K562 (cell line): ENCODE data around the gene DLG4. TPM values are rescaled to one million over a fixed set of nuclear protein-coding genes. Genes with fewer than 3 reads are reported as not detected.

Experiments
- C11orf30 ChIP-seq: fragments of 450-650 bp; IDR thresholded peaks from 2 replicates; pipeline ENCODE4 v1.6.1; 2016; ENCODE audit warnings: low read depth, mild to moderate bottlenecking
- CXXC5 ChIP-seq: fragments of 250-450 bp; sonication (Bioruptor Pico); IDR thresholded peaks from 2 replicates; pipeline ENCODE4 v1.8.0; 2022; ENCODE audit warnings: inconsistent platforms, mild to moderate bottlenecking, moderate library complexity
- ELF1 ChIP-seq: fragments of 200-800 bp; sonication (Bioruptor generic); IDR thresholded peaks from 2 replicates; pipeline ENCODE4 v1.6.1; 2016; ENCODE audit warnings: missing genetic modification characterization, missing compliant biosample characterization
- ELK3 ChIP-seq: fragments of 450-650 bp; formaldehyde crosslinking; IDR thresholded peaks from 2 replicates; pipeline ENCODE4 v1.4.0; 2020; ENCODE audit warnings: mild to moderate bottlenecking
- HINFP ChIP-seq: fragments of 450-650 bp; conservative IDR thresholded peaks from 2 replicates; pipeline ENCODE4 v1.6.1; 2016; ENCODE audit warnings: missing genetic modification characterization, low read depth, mild to moderate bottlenecking, control low read depth, missing compliant biosample characterization
- MLLT1 ChIP-seq, 2 experiments: fragments of 450-650 bp; IDR thresholded peaks; 2 replicates each; pipeline ENCODE4 v1.6.1; 2016
- NELFE ChIP-seq: IDR thresholded peaks from 2 replicates; pipeline ENCODE4 v1.6.1; 2011; ENCODE audit warnings: mild to moderate bottlenecking; ENCODE audit not compliant: insufficient read depth, insufficient read length
- SIN3B ChIP-seq: fragments of 450-650 bp; IDR thresholded peaks from 2 replicates; pipeline ENCODE4 v1.6.1; 2017; ENCODE audit warnings: low read depth, mild to moderate bottlenecking, moderate library complexity
- SOX6 ChIP-seq: fragments of 450-650 bp; IDR thresholded peaks from 2 replicates; pipeline ENCODE4 v1.6.1; 2014; ENCODE audit warnings: mild to moderate bottlenecking
- TOE1 ChIP-seq, 2 experiments: fragments of 450-650 bp in 1 of 2; sonication (generic) in 1 of 2; formaldehyde crosslinking in 1 of 2; IDR thresholded peaks; 2 replicates each; pipeline versions ENCODE4 v1.7.1 to v1.8.0; 2016 to 2022; ENCODE audit warnings: borderline replicate concordance in 2 of 2, mild to moderate bottlenecking in 2 of 2, antibody characterized with exemption in 1 of 2, inconsistent platforms in 1 of 2, low read depth in 1 of 2, missing genetic modification reagents in 1 of 2, moderate library complexity in 1 of 2
- ZBTB1 ChIP-seq: sonication (generic); formaldehyde crosslinking; IDR thresholded peaks from 2 replicates; pipeline ENCODE4 v1.8.1; 2023; ENCODE audit warnings: missing genetic modification reagents, low read depth, mild to moderate bottlenecking, borderline replicate concordance
- ZBTB11 ChIP-seq, 3 experiments: fragments of 200-800 bp in 1 of 3; fragments of 250-450 bp in 1 of 3; fragments of 450-650 bp in 1 of 3; sonication (Bioruptor Pico) in 1 of 3; sonication (Bioruptor generic) in 1 of 3; formaldehyde crosslinking in 1 of 3; IDR thresholded peaks; 2 replicates each; pipeline versions ENCODE4 v1.6.1 to v1.8.0; 2016 to 2022; ENCODE audit warnings: mild to moderate bottlenecking in 2 of 3, missing genetic modification characterization in 2 of 3, missing compliant biosample characterization in 1 of 3, moderate library complexity in 1 of 3
- ZBTB33 ChIP-seq: sonication (generic); formaldehyde crosslinking; IDR thresholded peaks from 2 replicates; pipeline ENCODE4 v1.8.1; 2023; ENCODE audit warnings: mild to moderate bottlenecking, missing genetic modification reagents
- ZFPM2 ChIP-seq: fragments of 250-450 bp; sonication (Bioruptor Pico); IDR thresholded peaks from 2 replicates; pipeline ENCODE4 v1.5.1; 2022; ENCODE audit warnings: mild to moderate bottlenecking
- ZNF644 ChIP-seq: fragments of 200-800 bp; sonication (Bioruptor generic); IDR thresholded peaks from 2 replicates; pipeline ENCODE4 v1.6.1; 2016; ENCODE audit warnings: low read depth, missing genetic modification characterization, missing compliant biosample characterization
- polyA plus RNA-seq, 8 experiments: library from polyadenylated mRNA; depleted of rRNA in 4 of 8; stranded (reverse) in 5 of 8; unstranded in 3 of 8; fragments of >200 nt; fragmentation: Nextera tagmentation in 2 of 8; fragmentation: Illumina TruSeq in 1 of 8; extraction: Ambion mirVana in 2 of 8; extraction: Trizol in 1 of 8; gene quantifications; 2 replicates each; pipeline versions ENCODE4 v1.2.1 to v1.2.3, GENCODE V29; 2011 to 2014; ENCODE audit warnings: inconsistent platforms in 1 of 8, missing spikeins in 1 of 8
- total RNA-seq, 7 experiments: library from RNA; depleted of rRNA in 6 of 7; stranded (reverse); fragments of >200 nt in 6 of 7; fragmentation: Illumina TruSeq in 2 of 7; extraction: Trizol in 2 of 7; gene quantifications; 2 replicates each; pipeline versions ENCODE4 v1.2.1 to v1.2.3, GENCODE V29; 2011 to 2021; ENCODE audit warnings: low replicate concordance in 1 of 7

The DLG4 gene
- total and polyA plus RNA-seq, 9 of the 15 experiments (the other 6 are each of a cell fraction or from before 2014, with no cell fraction given): 0.03 to 12.0 (median 4.1) TPM

- TF ChIP-seq MLLT1 (IDR thresholded peaks at IDR 0.05): 0 out of 4 replicates have a peak, but pooled peaks have one; percentile 26 to 31
- TF ChIP-seq ZNF644 (tag): no peak
- TF ChIP-seq ELK3 (CRISPR knock-in tag): no peak
- TF ChIP-seq C11orf30: peak; percentile 73
- TF ChIP-seq TOE1 (IDR thresholded peaks at IDR 0.05; ENCODE audit: borderline replicate concordance): 0 out of 2 replicates have a peak, but pooled peaks have one; percentile 41
- no peak for TF ChIP-seq TOE1 (CRISPR knock-in tag; IDR thresholded peaks at IDR 0.05; ENCODE audit: borderline replicate concordance, low read depth)
- peak in 1 of 3 experiments; percentile 66; a peak in 2 of 6 replicates for TF ChIP-seq ZBTB11 (CRISPR knock-in tag; IDR thresholded peaks at IDR 0.05)
- no peak for TF ChIP-seq ZBTB1
- TF ChIP-seq NELFE: no peak
- peak; percentile 50; the same call in 1 of the 2 replicates for TF ChIP-seq CXXC5
- TF ChIP-seq ZFPM2: no peak
- TF ChIP-seq ZBTB33: peak; percentile 34; the same call in 1 of the 2 replicates
- no peak for TF ChIP-seq HINFP (tag)
- TF ChIP-seq SOX6: peak; percentile 30; the same call in 1 of the 2 replicates
- peak; percentile 75 for TF ChIP-seq SIN3B
- TF ChIP-seq ELF1: peak; percentile 72
These were observed 32.8 kb upstream of the DLG4 start, which contains the start of gene ELP5 (continued) for GRCh38 chr17:7252176-7253043.
